H1 (cell line): Measurements from ENCODE around the gene WSCD2. TPM values are rescaled to one million over a fixed set of nuclear protein-coding genes. Genes with fewer than 3 reads are reported as not detected.

Source experiments
- EZH2 ChIP-seq: fragments of 200-600 bp; sonication (generic); IDR thresholded peaks from 2 replicates; pipeline ENCODE4 v1.7.1; 2012; ENCODE audit warnings: low read depth, mild to moderate bottlenecking, moderate library complexity, low read length, inconsistent platforms; ENCODE audit not compliant: severe bottlenecking
- SP1 ChIP-seq: IDR thresholded peaks from 2 replicates; pipeline ENCODE4 v1.6.1; 2011; ENCODE audit warnings: low read depth, low read length
- SRF ChIP-seq: IDR thresholded peaks from 2 replicates; pipeline ENCODE4 v1.6.1; 2011; ENCODE audit warnings: mild to moderate bottlenecking, low read depth, low read length, moderate library complexity
- TAF1 ChIP-seq: IDR thresholded peaks from 2 replicates; pipeline ENCODE4 v1.6.1; 2011; ENCODE audit warnings: mild to moderate bottlenecking, low read depth, low read length
- polyA plus RNA-seq, 7 experiments: library from polyadenylated mRNA; depleted of rRNA in 3 of 7; stranded (reverse) in 5 of 7; unstranded in 2 of 7; fragments of >200 nt in 5 of 7; fragments of 200-250 nt in 2 of 7; gene quantifications; 1 replicate in 5 of 7; 2 replicates in 1 of 7; 4 replicates in 1 of 7; pipeline versions ENCODE4 v1.2.1 to v1.2.3, GENCODE V29; 2011 to 2013; ENCODE audit warnings: missing spikeins in 2 of 7, mixed read lengths in 2 of 7
- total RNA-seq: library from RNA; stranded (reverse); fragmentation: NEBNext Ultra II Directional; extraction: Animal tissue kit (Norgen Biotek cat#: 25700); gene quantifications from 2 replicates; pipeline ENCODE4 v1.2.1, GENCODE V29; 2021
- TF ChIP-seq, protein P1 (sequence below): fragments of 300-600 bp; sonication (generic); IDR thresholded peaks from 2 replicates; pipeline ENCODE4 v1.7.1; 2012; ENCODE audit warnings: low read length, moderate library complexity, mild to moderate bottlenecking, inconsistent platforms; ENCODE audit not compliant: insufficient replicate concordance

Gene WSCD2
- total and polyA plus RNA-seq, 2 of the 8 experiments (the other 6 are each of a cell fraction or from before 2014, with no cell fraction given): 1.3 to 2.2 TPM

DNA sequence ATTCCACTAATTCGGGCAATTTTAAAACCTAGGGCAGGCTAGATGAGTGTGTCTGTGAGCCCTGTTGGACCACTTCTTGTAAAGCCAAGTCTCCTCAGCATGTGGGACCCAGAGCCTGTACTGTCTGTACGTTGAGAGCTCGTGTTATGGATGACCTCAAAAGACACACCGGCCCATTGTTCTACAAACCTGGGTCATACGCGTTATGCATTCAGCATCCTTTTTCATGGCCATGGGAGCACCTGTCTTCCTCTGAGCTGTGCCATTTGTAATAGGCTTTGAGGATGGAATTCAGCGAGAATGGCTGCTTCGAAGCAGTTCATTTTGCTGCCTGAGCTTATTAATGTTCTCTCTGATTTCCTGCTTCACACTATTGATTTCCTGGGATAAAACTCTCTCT, 15.0 kb downstream of the WSCD2 start (continued):
- TF ChIP-seq, protein P1, sequence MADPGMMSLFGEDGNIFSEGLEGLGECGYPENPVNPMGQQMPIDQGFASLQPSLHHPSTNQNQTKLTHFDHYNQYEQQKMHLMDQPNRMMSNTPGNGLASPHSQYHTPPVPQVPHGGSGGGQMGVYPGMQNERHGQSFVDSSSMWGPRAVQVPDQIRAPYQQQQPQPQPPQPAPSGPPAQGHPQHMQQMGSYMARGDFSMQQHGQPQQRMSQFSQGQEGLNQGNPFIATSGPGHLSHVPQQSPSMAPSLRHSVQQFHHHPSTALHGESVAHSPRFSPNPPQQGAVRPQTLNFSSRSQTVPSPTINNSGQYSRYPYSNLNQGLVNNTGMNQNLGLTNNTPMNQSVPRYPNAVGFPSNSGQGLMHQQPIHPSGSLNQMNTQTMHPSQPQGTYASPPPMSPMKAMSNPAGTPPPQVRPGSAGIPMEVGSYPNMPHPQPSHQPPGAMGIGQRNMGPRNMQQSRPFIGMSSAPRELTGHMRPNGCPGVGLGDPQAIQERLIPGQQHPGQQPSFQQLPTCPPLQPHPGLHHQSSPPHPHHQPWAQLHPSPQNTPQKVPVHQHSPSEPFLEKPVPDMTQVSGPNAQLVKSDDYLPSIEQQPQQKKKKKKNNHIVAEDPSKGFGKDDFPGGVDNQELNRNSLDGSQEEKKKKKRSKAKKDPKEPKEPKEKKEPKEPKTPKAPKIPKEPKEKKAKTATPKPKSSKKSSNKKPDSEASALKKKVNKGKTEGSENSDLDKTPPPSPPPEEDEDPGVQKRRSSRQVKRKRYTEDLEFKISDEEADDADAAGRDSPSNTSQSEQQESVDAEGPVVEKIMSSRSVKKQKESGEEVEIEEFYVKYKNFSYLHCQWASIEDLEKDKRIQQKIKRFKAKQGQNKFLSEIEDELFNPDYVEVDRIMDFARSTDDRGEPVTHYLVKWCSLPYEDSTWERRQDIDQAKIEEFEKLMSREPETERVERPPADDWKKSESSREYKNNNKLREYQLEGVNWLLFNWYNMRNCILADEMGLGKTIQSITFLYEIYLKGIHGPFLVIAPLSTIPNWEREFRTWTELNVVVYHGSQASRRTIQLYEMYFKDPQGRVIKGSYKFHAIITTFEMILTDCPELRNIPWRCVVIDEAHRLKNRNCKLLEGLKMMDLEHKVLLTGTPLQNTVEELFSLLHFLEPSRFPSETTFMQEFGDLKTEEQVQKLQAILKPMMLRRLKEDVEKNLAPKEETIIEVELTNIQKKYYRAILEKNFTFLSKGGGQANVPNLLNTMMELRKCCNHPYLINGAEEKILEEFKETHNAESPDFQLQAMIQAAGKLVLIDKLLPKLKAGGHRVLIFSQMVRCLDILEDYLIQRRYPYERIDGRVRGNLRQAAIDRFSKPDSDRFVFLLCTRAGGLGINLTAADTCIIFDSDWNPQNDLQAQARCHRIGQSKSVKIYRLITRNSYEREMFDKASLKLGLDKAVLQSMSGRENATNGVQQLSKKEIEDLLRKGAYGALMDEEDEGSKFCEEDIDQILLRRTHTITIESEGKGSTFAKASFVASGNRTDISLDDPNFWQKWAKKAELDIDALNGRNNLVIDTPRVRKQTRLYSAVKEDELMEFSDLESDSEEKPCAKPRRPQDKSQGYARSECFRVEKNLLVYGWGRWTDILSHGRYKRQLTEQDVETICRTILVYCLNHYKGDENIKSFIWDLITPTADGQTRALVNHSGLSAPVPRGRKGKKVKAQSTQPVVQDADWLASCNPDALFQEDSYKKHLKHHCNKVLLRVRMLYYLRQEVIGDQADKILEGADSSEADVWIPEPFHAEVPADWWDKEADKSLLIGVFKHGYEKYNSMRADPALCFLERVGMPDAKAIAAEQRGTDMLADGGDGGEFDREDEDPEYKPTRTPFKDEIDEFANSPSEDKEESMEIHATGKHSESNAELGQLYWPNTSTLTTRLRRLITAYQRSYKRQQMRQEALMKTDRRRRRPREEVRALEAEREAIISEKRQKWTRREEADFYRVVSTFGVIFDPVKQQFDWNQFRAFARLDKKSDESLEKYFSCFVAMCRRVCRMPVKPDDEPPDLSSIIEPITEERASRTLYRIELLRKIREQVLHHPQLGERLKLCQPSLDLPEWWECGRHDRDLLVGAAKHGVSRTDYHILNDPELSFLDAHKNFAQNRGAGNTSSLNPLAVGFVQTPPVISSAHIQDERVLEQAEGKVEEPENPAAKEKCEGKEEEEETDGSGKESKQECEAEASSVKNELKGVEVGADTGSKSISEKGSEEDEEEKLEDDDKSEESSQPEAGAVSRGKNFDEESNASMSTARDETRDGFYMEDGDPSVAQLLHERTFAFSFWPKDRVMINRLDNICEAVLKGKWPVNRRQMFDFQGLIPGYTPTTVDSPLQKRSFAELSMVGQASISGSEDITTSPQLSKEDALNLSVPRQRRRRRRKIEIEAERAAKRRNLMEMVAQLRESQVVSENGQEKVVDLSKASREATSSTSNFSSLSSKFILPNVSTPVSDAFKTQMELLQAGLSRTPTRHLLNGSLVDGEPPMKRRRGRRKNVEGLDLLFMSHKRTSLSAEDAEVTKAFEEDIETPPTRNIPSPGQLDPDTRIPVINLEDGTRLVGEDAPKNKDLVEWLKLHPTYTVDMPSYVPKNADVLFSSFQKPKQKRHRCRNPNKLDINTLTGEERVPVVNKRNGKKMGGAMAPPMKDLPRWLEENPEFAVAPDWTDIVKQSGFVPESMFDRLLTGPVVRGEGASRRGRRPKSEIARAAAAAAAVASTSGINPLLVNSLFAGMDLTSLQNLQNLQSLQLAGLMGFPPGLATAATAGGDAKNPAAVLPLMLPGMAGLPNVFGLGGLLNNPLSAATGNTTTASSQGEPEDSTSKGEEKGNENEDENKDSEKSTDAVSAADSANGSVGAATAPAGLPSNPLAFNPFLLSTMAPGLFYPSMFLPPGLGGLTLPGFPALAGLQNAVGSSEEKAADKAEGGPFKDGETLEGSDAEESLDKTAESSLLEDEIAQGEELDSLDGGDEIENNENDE: no peak
- TF ChIP-seq SP1 (no peak), EZH2 (no peak), SRF (no peak), TAF1 (no peak)
